K562 (cell line): ENCODE measurements around the gene CD300H. TPM values are rescaled to one million over a fixed set of nuclear protein-coding genes. Genes with fewer than 3 reads are reported as not detected.
"Not testable (repeated sequence)": the region's sequence is repeated elsewhere in the genome, so short reads cannot be mapped to it uniquely, and the experiment has no call there.

Experiments
- ATAC-seq: fragments of 200-7000 bp; cut with Tn5 transposase; 3 replicates; pipeline ENCODE4 v1.9.1; 2020; ENCODE audit warnings: moderate library complexity
- BruUV-seq: library from RNA; stranded (reverse); fragments of 400-500 nt; replicated peaks from 2 replicates; lab custom pipeline; 2021; lab: Mats Ljungman, UMichigan
- CTCF ChIA-PET: fragments of 300-600 bp; formaldehyde crosslinking; extraction: SDS; loops from one replicate; lab custom pipeline; 2021; ENCODE audit warnings: low intra/inter-chr PET ratio; lab: Yijun Ruan, JAX
- POLR2A ChIA-PET: fragments of 300-600, 350-650 bp; sonication (Branson Sonifier 250); formaldehyde crosslinking; extraction: SDS; loops from one replicate; lab custom pipeline; 2021; ENCODE audit warnings: antibody characterized with exemption, inconsistent platforms; lab: Yijun Ruan, JAX
- DNase-seq, 4 experiments: peaks; one replicate each; pipeline versions ENCODE4 v3.0.0 to v3.0.0-alpha.2; 2011 to 2018; ENCODE audit warnings: low spot score in 3 of 4, mixed read lengths in 3 of 4; ENCODE audit errors: extremely low read depth in 1 of 4
- FAIRE-seq: peaks from 2 replicates; lab custom pipeline; 2011; peaks lifted over from hg19 to GRCh38; lab: Jason Lieb, UNC
- H2AFZ ChIP-seq: 2 replicates; pipeline ENCODE4 v1.6.0; 2011; ENCODE audit warnings: low read depth, low read length, control low read depth, inconsistent platforms
- H3K27ac ChIP-seq: fragments of 200-600 bp; 3 replicates; pipeline ENCODE4 v1.8.0; 2011; ENCODE audit warnings: low read depth, mild to moderate bottlenecking, control low read depth, inconsistent platforms, low read length, moderate library complexity, mixed read lengths; ENCODE audit errors: extremely low read depth
- H3K27me3 ChIP-seq, 2 experiments: fragments of 300-600 bp in 1 of 2; 2 replicates in 1 of 2; 3 replicates in 1 of 2; pipeline versions ENCODE4 v1.6.0 to v1.8.0; 2011; ENCODE audit warnings: inconsistent platforms in 2 of 2, low read length in 2 of 2, mild to moderate bottlenecking in 1 of 2, mixed read lengths in 1 of 2, moderate library complexity in 1 of 2; ENCODE audit not compliant: control insufficient read depth in 2 of 2, insufficient read depth in 2 of 2
- H3K36me3 ChIP-seq: fragments of 300-600 bp; 3 replicates; pipeline ENCODE4 v1.8.0; 2011; ENCODE audit warnings: mild to moderate bottlenecking, low read length, inconsistent platforms; ENCODE audit not compliant: control insufficient read depth, insufficient read depth
- H3K4me1 ChIP-seq, 2 experiments: fragments of 200-600 bp in 1 of 2; replicated peaks in 1 of 2; 2 replicates in 1 of 2; 3 replicates in 1 of 2; pipeline versions ENCODE4 v1.5.1 to v1.8.0; 2011; ENCODE audit warnings: inconsistent platforms in 2 of 2, low read length in 2 of 2, mild to moderate bottlenecking in 1 of 2, mixed read lengths in 1 of 2, moderate library complexity in 1 of 2; ENCODE audit not compliant: control insufficient read depth in 2 of 2, insufficient read depth in 2 of 2
- H3K4me2 ChIP-seq: 2 replicates; pipeline ENCODE4 v1.6.1; 2011; ENCODE audit warnings: low read length, control low read depth, inconsistent platforms, mixed read lengths; ENCODE audit not compliant: insufficient read depth
- H3K4me3 ChIP-seq: fragments of 200-600 bp; sonication (generic), shearing (Covaris generic); 2 replicates; pipeline ENCODE4 v1.5.1; 2016; ENCODE audit warnings: control low read depth, inconsistent platforms
- H3K79me2 ChIP-seq: fragments of 200-600 bp; 3 replicates; pipeline ENCODE4 v1.8.0; 2011; ENCODE audit warnings: low read length, inconsistent platforms; ENCODE audit not compliant: control insufficient read depth, insufficient read depth
- H3K9ac ChIP-seq, 2 experiments: 2 replicates each; pipeline versions ENCODE4 v1.6.0 to v1.6.1; 2011; ENCODE audit warnings: low read depth in 2 of 2, low read length in 2 of 2, control low read depth in 1 of 2, inconsistent platforms in 1 of 2, mild to moderate bottlenecking in 1 of 2, mixed read lengths in 1 of 2; ENCODE audit not compliant: insufficient read depth in 1 of 2
- H3K9me1 ChIP-seq: one replicate; pipeline ENCODE4 v1.6.0; 2011; ENCODE audit warnings: inconsistent platforms, mild to moderate bottlenecking, low read length, moderate library complexity; ENCODE audit not compliant: control insufficient read depth, insufficient read depth
- H3K9me3 ChIP-seq: replicated peaks from 2 replicates; pipeline ENCODE4 v1.5.1; 2011; ENCODE audit warnings: low read depth, low read length, inconsistent platforms; ENCODE audit not compliant: control insufficient read depth, insufficient read depth
- H4K20me1 ChIP-seq: replicated peaks from 2 replicates; pipeline ENCODE4 v1.6.1; 2011; ENCODE audit warnings: low read length, inconsistent platforms, mixed read lengths; ENCODE audit not compliant: control insufficient read depth, insufficient read depth
- CGGBP1 ChIP-seq: fragments of 250-450 bp; sonication (Bioruptor Pico); IDR thresholded peaks from 2 replicates; pipeline ENCODE4 v1.9.0; 2021; ENCODE audit warnings: mild to moderate bottlenecking
- ETS1 ChIP-seq: conservative IDR thresholded peaks from 2 replicates; pipeline ENCODE4 v1.6.1; 2011; ENCODE audit warnings: low read depth, mild to moderate bottlenecking, low read length; ENCODE audit not compliant: control insufficient read depth
- PATZ1 ChIP-seq: fragments of 250-450 bp; sonication (Bioruptor Pico); IDR thresholded peaks from 2 replicates; pipeline ENCODE4 v1.5.0; 2020; ENCODE audit warnings: mild to moderate bottlenecking, borderline replicate concordance
- PHF8 ChIP-seq: fragments of 200-600 bp; sonication (generic); IDR thresholded peaks from 2 replicates; pipeline ENCODE4 v1.6.1; 2012; ENCODE audit warnings: mixed run types, mild to moderate bottlenecking, inconsistent platforms, low read length, moderate library complexity, borderline replicate concordance
- PREB ChIP-seq: sonication (generic); formaldehyde crosslinking; IDR thresholded peaks from 2 replicates; pipeline ENCODE4 v1.8.1; 2023; ENCODE audit warnings: mild to moderate bottlenecking, missing genetic modification reagents
- SRSF3 ChIP-seq: fragments of 200-400 bp; formaldehyde crosslinking; IDR thresholded peaks from 2 replicates; pipeline ENCODE4 v1.6.1; 2016; ENCODE audit warnings: mild to moderate bottlenecking, low read length, moderate library complexity; ENCODE audit not compliant: insufficient read depth
- ZBTB1 ChIP-seq: sonication (generic); formaldehyde crosslinking; IDR thresholded peaks from 2 replicates; pipeline ENCODE4 v1.8.1; 2023; ENCODE audit warnings: missing genetic modification reagents, low read depth, mild to moderate bottlenecking, borderline replicate concordance
- ZNF431 ChIP-seq: sonication (generic); formaldehyde crosslinking; IDR thresholded peaks from 2 replicates; pipeline ENCODE4 v1.8.0; 2022; ENCODE audit warnings: mild to moderate bottlenecking, missing genetic modification reagents
- WGBS: fragments of 100-300 bp; shearing (Covaris generic); methylation state at CpG from one replicate; pipeline ENCODE4 v1.1.6; 2016; ENCODE audit warnings: low coverage, mixed read lengths; ENCODE audit not compliant: insufficient coverage; ENCODE audit errors: missing lambda C conversion rate; 5-methylcytosine and 5-hydroxymethylcytosine counted together
- in situ Hi-C: fragments of 300-500 bp; cut with MboI; formaldehyde crosslinking; loops from 4 replicates; pipeline ENCODE4 v1.15.0; 2018; ENCODE audit warnings: inconsistent platforms, mixed read lengths
- intact Hi-C: fragments of 100-400 bp; cut with micrococcal nuclease; formaldehyde crosslinking; loops from 2 replicates; pipeline ENCODE4 v1.14.2; 2022
- polyA plus RNA-seq, 8 experiments: library from polyadenylated mRNA; depleted of rRNA in 4 of 8; stranded (reverse) in 5 of 8; unstranded in 3 of 8; fragments of >200 nt; fragmentation: Nextera tagmentation in 2 of 8; fragmentation: Illumina TruSeq in 1 of 8; extraction: Ambion mirVana in 2 of 8; extraction: Trizol in 1 of 8; gene quantifications; 2 replicates each; pipeline versions ENCODE4 v1.2.1 to v1.2.3, GENCODE V29; 2011 to 2014; ENCODE audit warnings: inconsistent platforms in 1 of 8, missing spikeins in 1 of 8
- total RNA-seq, 7 experiments: library from RNA; depleted of rRNA in 6 of 7; stranded (reverse); fragments of >200 nt in 6 of 7; fragmentation: Illumina TruSeq in 2 of 7; extraction: Trizol in 2 of 7; gene quantifications; 2 replicates each; pipeline versions ENCODE4 v1.2.1 to v1.2.3, GENCODE V29; 2011 to 2021; ENCODE audit warnings: low replicate concordance in 1 of 7

Gene CD300H
- total and polyA plus RNA-seq, 9 of the 15 experiments (the other 6 are each of a cell fraction or from before 2014, with no cell fraction given) = not detected

GRCh38 chr17:74518413-74518981 is 48.8 kb downstream of the CD300H start:
- in situ Hi-C loops = not testable (repeated sequence)

GRCh38 chr17:74516561-74517328 is 50.6 kb downstream of the CD300H start:
- FAIRE-seq (no peak), DNase-seq (no peak), ATAC-seq (no peak)
- Histone ChIP-seq H3K9me3 (peaks cover 13% of the 10 kb centered on the region), H3K27me3 (peaks cover 8 to 14% of the 10 kb centered on the region in 2 experiments; a peak in 3 of 5 replicates), H3K36me3 (no peaks in the 10 kb centered on the region; the same call in 2 of the 3 replicates), H3K9me1 (no peaks in the 10 kb centered on the region), H3K9ac (no peak overlapping the region), H3K4me3 (no peak overlapping the region), H2AFZ (no peak overlapping the region), H3K27ac (no peak overlapping the region), H3K4me1 (no peaks in the 10 kb centered on the region), H3K79me2 (no peaks in the 10 kb centered on the region), H4K20me1 (no peaks in the 10 kb centered on the region), H3K4me2 (no peak overlapping the region)
- intact Hi-C loops (no loop called here), in situ Hi-C loops (no loop called here)
- 0% methylated on average over 3 of the region's 3 CpGs for WGBS
- ChIA-PET POLR2A (no interaction called here), CTCF (no interaction called here)
- no TSS peak for BruUV-seq
- TF ChIP-seq PATZ1 (CRISPR knock-in tag) (no peak), PHF8 (no peak), ZBTB1 (no peak), ETS1 (no peak), SRSF3 (no peak), PREB (CRISPR knock-in tag) (no peak), CGGBP1 (no peak)

More at GRCh38 chr17:74518413-74518981, 48.8 kb downstream of the CD300H start:
- H3K79me2 ChIP-seq, H3K4me3 ChIP-seq, H3K9ac ChIP-seq, ATAC-seq, H3K4me1 ChIP-seq, intact Hi-C loops, POLR2A ChIA-PET, CTCF ChIA-PET, FAIRE-seq, DNase-seq, H3K4me2 ChIP-seq, H3K9me1 ChIP-seq, H2AFZ ChIP-seq, H3K27ac ChIP-seq, H4K20me1 ChIP-seq, BruUV-seq, H3K36me3 ChIP-seq: not testable (repeated sequence)
- H3K9me3 ChIP-seq = peaks cover 13% of the 10 kb centered on the region
- TF ChIP-seq ZNF431 (CRISPR knock-in tag) = peak; percentile 96
- peaks cover 11 to 32% of the 10 kb centered on the region in 2 experiments; a peak in 3 of 5 replicates for H3K27me3 ChIP-seq
- WGBS = 2% methylated on average over 6 of the region's 6 CpGs
